ENCODE data around the gene NACA2.

Gene NACA2

GRCh38 chr17:61624951-61625350 is 33.9 kb upstream of the NACA2 start:
- Histone ChIP-seq H3K27me3 (ENCODE audit: control insufficient read depth, insufficient read depth, low read length) (no peaks in the 10 kb centered on the region), H3K9me3 (ENCODE audit: control insufficient read depth, low read depth, low read length) (peaks cover 7% of the 10 kb centered on the region), H3K27ac (ENCODE audit: low read length) (no peak overlapping the region), H3K4me3 (ENCODE audit: low read length) (no peak overlapping the region), H3K4me1 (ENCODE audit: control insufficient read depth, low read depth, low read length) (peaks cover 5% of the 10 kb centered on the region), H3K9ac (ENCODE audit: low read length) (no peak overlapping the region), H3K36me3 (ENCODE audit: control insufficient read depth, low read depth, low read length) (no peaks in the 10 kb centered on the region)

- H3K9me3 ChIP-seq (ENCODE audit: control insufficient read depth, low read depth, low read length), result peaks cover 21% of the 10 kb centered on the region
- no peaks in the 10 kb centered on the region for H3K27me3 ChIP-seq (ENCODE audit: control insufficient read depth, insufficient read depth, low read length)
- H3K4me3 ChIP-seq (ENCODE audit: low read length), result no peak overlapping the region
- H3K36me3 ChIP-seq (ENCODE audit: control insufficient read depth, low read depth, low read length), result no peaks in the 10 kb centered on the region
- no peak overlapping the region for H3K9ac ChIP-seq (ENCODE audit: low read length)
- H3K4me1 ChIP-seq (ENCODE audit: control insufficient read depth, low read depth, low read length), result no peaks in the 10 kb centered on the region
- no peak overlapping the region for H3K27ac ChIP-seq (ENCODE audit: low read length)
These were observed 30.3 kb upstream of the NACA2 start for GRCh38 chr17:61621317-61621716.

DNA sequence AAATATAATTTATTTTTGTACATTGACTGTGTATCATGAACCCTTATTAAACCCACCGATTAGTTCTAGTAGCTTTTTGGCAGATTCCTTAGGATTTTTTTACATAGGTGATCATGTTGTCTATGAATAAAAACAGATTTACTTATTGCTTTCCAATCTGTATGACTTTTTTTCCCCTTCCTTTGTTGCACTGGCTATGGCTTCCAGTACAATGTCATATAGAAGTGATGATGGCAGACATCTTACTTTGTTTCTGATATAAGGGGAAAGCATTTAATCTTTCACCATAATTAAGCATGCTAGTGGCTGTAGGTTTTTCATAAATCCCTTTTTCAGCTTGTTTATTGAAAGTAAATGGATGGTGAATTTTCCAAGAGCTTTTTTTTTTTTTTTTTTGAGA is 28.9 kb upstream of the NACA2 start:
- Histone ChIP-seq H3K27ac (ENCODE audit: low read length) (no peak overlapping the region), H3K4me3 (ENCODE audit: low read length) (no peak overlapping the region), H3K9me3 (ENCODE audit: control insufficient read depth, low read depth, low read length) (peaks cover 21% of the 10 kb centered on the region), H3K36me3 (ENCODE audit: control insufficient read depth, low read depth, low read length) (no peaks in the 10 kb centered on the region), H3K27me3 (ENCODE audit: control insufficient read depth, insufficient read depth, low read length) (no peaks in the 10 kb centered on the region), H3K9ac (ENCODE audit: low read length) (no peak overlapping the region), H3K4me1 (ENCODE audit: control insufficient read depth, low read depth, low read length) (peaks cover 2% of the 10 kb centered on the region)

DNA sequence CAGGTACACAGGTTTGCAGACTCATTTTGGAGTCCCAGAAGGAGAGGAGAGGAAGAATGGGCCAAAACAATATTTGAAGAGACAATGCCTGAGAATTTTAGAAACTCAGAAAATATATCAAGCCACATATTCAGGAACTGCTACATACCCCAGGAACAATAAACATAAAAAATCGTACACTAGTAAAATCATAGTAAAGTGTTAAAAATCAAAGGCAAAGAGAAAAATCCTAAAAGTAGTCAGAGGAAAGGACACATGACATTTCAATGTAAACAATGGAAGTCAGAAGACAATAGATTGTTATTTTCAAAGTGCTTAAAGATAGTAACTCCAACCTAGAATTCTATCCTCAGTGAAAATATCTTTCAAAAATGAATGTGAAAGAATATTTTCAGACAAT is 28.5 kb upstream of the NACA2 start:
- Histone ChIP-seq H3K27ac (ENCODE audit: low read length) (no peak overlapping the region), H3K4me3 (ENCODE audit: low read length) (no peak overlapping the region), H3K9ac (ENCODE audit: low read length) (no peak overlapping the region), H3K9me3 (ENCODE audit: control insufficient read depth, low read depth, low read length) (peaks cover 21% of the 10 kb centered on the region), H3K27me3 (ENCODE audit: control insufficient read depth, insufficient read depth, low read length) (no peaks in the 10 kb centered on the region), H3K36me3 (ENCODE audit: control insufficient read depth, low read depth, low read length) (no peaks in the 10 kb centered on the region), H3K4me1 (ENCODE audit: control insufficient read depth, low read depth, low read length) (peaks cover 3% of the 10 kb centered on the region)

GRCh38 chr17:61618950-61619349 is 27.9 kb upstream of the NACA2 start:
- Histone ChIP-seq H3K27me3 (ENCODE audit: control insufficient read depth, insufficient read depth, low read length) (no peaks in the 10 kb centered on the region), H3K36me3 (ENCODE audit: control insufficient read depth, low read depth, low read length) (no peaks in the 10 kb centered on the region), H3K4me1 (ENCODE audit: control insufficient read depth, low read depth, low read length) (peaks cover 3% of the 10 kb centered on the region), H3K9ac (ENCODE audit: low read length) (no peak overlapping the region), H3K4me3 (ENCODE audit: low read length) (no peak overlapping the region), H3K9me3 (ENCODE audit: control insufficient read depth, low read depth, low read length) (peaks cover 21% of the 10 kb centered on the region), H3K27ac (ENCODE audit: low read length) (no peak overlapping the region)

- H3K9ac ChIP-seq (ENCODE audit: low read length), result no peak overlapping the region
- H3K27me3 ChIP-seq (ENCODE audit: control insufficient read depth, insufficient read depth, low read length), result no peaks in the 10 kb centered on the region
- no peak overlapping the region for H3K4me3 ChIP-seq (ENCODE audit: low read length)
- H3K9me3 ChIP-seq (ENCODE audit: control insufficient read depth, low read depth, low read length), result peaks cover 21% of the 10 kb centered on the region
- H3K36me3 ChIP-seq (ENCODE audit: control insufficient read depth, low read depth, low read length), result no peaks in the 10 kb centered on the region
- no peak overlapping the region for H3K27ac ChIP-seq (ENCODE audit: low read length)
- H3K4me1 ChIP-seq (ENCODE audit: control insufficient read depth, low read depth, low read length), result peaks cover 3% of the 10 kb centered on the region
These were observed 26.3 kb upstream of the NACA2 start for GRCh38 chr17:61617330-61617729.

DNA sequence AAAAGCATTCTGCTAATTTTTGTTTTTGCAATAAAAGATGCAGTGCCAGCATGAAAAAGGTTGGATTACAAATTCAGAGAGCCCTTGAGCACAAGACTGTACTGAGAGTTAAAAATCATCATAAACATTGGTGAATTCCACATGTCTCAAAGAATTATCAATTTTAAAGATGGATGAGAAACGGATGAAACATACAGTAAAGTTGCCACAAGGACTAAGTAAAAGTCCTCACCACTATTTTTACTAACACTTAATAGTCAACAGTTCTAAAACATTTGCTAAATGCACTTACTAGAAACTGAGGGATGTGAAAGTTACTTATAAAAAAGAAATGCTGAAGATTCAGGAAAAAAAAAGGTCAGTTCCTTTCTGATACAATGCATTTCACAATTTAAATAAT is 25.8 kb upstream of the NACA2 start:
- Histone ChIP-seq H3K9me3 (ENCODE audit: control insufficient read depth, low read depth, low read length) (peaks cover 21% of the 10 kb centered on the region), H3K4me3 (ENCODE audit: low read length) (no peak overlapping the region), H3K9ac (ENCODE audit: low read length) (no peak overlapping the region), H3K27me3 (ENCODE audit: control insufficient read depth, insufficient read depth, low read length) (no peaks in the 10 kb centered on the region), H3K27ac (ENCODE audit: low read length) (no peak overlapping the region), H3K4me1 (ENCODE audit: control insufficient read depth, low read depth, low read length) (peaks cover 3% of the 10 kb centered on the region), H3K36me3 (ENCODE audit: control insufficient read depth, low read depth, low read length) (no peaks in the 10 kb centered on the region)

GRCh38 chr17:61614219-61614618 is 23.2 kb upstream of the NACA2 start:
- H3K4me3 ChIP-seq (ENCODE audit: low read length), result no peak overlapping the region
- H3K9ac ChIP-seq (ENCODE audit: low read length), result no peak overlapping the region
- H3K27me3 ChIP-seq (ENCODE audit: control insufficient read depth, insufficient read depth, low read length), result no peaks in the 10 kb centered on the region
- H3K4me1 ChIP-seq (ENCODE audit: control insufficient read depth, low read depth, low read length), result peaks cover 3% of the 10 kb centered on the region
- H3K36me3 ChIP-seq (ENCODE audit: control insufficient read depth, low read depth, low read length), result no peaks in the 10 kb centered on the region
- H3K9me3 ChIP-seq (ENCODE audit: control insufficient read depth, low read depth, low read length), result peaks cover 7% of the 10 kb centered on the region
- H3K27ac ChIP-seq (ENCODE audit: low read length), result no peak overlapping the region

DNA sequence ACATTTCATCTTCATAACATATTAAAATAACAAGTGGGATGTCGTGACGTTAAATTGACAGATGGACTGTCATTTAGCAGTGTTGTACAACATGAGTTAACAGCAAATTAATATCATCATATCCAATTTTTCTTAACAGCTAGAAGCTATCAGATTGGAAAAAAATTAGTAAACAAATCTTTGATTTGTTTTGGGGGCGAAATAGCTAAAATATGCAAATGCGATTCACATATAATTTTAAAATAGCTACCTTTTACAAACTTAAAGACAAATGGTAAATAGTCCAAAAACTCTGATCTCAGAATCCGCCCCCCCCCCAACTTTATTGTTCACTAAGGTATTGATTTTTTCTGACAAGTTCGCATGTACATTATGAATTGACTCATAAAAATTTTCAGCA is 20.3 kb upstream of the NACA2 start:
- Histone ChIP-seq H3K4me3 (ENCODE audit: low read length) (no peak overlapping the region), H3K36me3 (ENCODE audit: control insufficient read depth, low read depth, low read length) (no peaks in the 10 kb centered on the region), H3K27me3 (ENCODE audit: control insufficient read depth, insufficient read depth, low read length) (no peaks in the 10 kb centered on the region), H3K9ac (ENCODE audit: low read length) (no peak overlapping the region), H3K9me3 (ENCODE audit: control insufficient read depth, low read depth, low read length) (no peaks in the 10 kb centered on the region), H3K27ac (ENCODE audit: low read length) (no peak overlapping the region), H3K4me1 (ENCODE audit: control insufficient read depth, low read depth, low read length) (peaks cover 3% of the 10 kb centered on the region)

GRCh38 chr17:61605692-61606091 is 14.7 kb upstream of the NACA2 start:
- Histone ChIP-seq H3K27me3 (ENCODE audit: control insufficient read depth, insufficient read depth, low read length) (no peaks in the 10 kb centered on the region), H3K27ac (ENCODE audit: low read length) (no peak overlapping the region), H3K36me3 (ENCODE audit: control insufficient read depth, low read depth, low read length) (no peaks in the 10 kb centered on the region), H3K4me1 (ENCODE audit: control insufficient read depth, low read depth, low read length) (no peaks in the 10 kb centered on the region), H3K4me3 (ENCODE audit: low read length) (no peak overlapping the region), H3K9ac (ENCODE audit: low read length) (no peak overlapping the region), H3K9me3 (ENCODE audit: control insufficient read depth, low read depth, low read length) (no peaks in the 10 kb centered on the region)

GRCh38 chr17:61601297-61601696 is 10.3 kb upstream of the NACA2 start:
- Histone ChIP-seq H3K27ac (ENCODE audit: low read length) (no peak overlapping the region), H3K4me1 (ENCODE audit: control insufficient read depth, low read depth, low read length) (no peaks in the 10 kb centered on the region), H3K9me3 (ENCODE audit: control insufficient read depth, low read depth, low read length) (no peaks in the 10 kb centered on the region), H3K9ac (ENCODE audit: low read length) (no peak overlapping the region), H3K36me3 (ENCODE audit: control insufficient read depth, low read depth, low read length) (no peaks in the 10 kb centered on the region), H3K4me3 (ENCODE audit: low read length) (no peak overlapping the region), H3K27me3 (ENCODE audit: control insufficient read depth, insufficient read depth, low read length) (no peaks in the 10 kb centered on the region)

DNA sequence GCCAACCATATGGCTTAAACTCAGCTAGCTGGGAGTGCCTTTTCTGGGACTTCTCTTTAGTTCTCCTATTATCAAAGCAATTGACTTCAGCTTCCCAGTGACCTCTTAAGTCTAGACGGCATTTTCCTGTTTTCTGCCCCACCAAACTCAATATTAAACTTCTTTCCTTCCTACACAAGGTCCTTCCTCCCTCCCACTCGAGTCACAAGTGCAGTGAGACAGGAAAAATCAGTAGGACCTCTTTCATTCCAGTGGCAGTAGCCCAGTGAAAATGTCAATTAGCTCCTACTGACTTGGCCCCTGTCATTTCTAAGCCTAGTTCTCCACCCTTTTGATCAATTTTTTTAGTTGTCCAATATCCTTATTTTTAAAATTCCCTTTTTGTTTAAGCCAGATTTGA is 9.6 kb upstream of the NACA2 start:
- no peaks in the 10 kb centered on the region for H3K4me1 ChIP-seq (ENCODE audit: control insufficient read depth, low read depth, low read length)
- H3K36me3 ChIP-seq (ENCODE audit: control insufficient read depth, low read depth, low read length), result no peaks in the 10 kb centered on the region
- H3K9ac ChIP-seq (ENCODE audit: low read length), result no peak overlapping the region
- H3K27me3 ChIP-seq (ENCODE audit: control insufficient read depth, insufficient read depth, low read length), result no peaks in the 10 kb centered on the region
- no peak overlapping the region for H3K4me3 ChIP-seq (ENCODE audit: low read length)
- H3K9me3 ChIP-seq (ENCODE audit: control insufficient read depth, low read depth, low read length), result no peaks in the 10 kb centered on the region
- H3K27ac ChIP-seq (ENCODE audit: low read length), result no peak overlapping the region

Measured in iPS-18a (cell line).